Effector memory CD8-positive, alpha-beta T cell (primary cell): ENCODE data around the gene LMNA.
"Not testable (repeated sequence)": the region's sequence is repeated elsewhere in the genome, so short reads cannot be mapped to it uniquely, and the experiment has no call there.

Experiments used
- ATAC-seq: fragments of 150-1000 bp; cut with Tn5 transposase; replicated peaks from 2 replicates; pipeline ENCODE4 v1.10.0; 2021; ENCODE audit warnings: mild to moderate bottlenecking, moderate library complexity
- DNase-seq, 3 experiments: peaks; one replicate each; pipeline ENCODE4 v3.0.0; 2021
- H3K27ac Mint-ChIP-seq, 2 donors: one replicate each; pipeline ENCODE4 v1.8.0; 2022; ENCODE audit warnings: mild to moderate bottlenecking in 2 of 2, mixed read lengths in 2 of 2, moderate library complexity in 2 of 2
- H3K27me3 Mint-ChIP-seq, 2 donors: one replicate each; pipeline ENCODE4 v1.8.0; 2022; ENCODE audit warnings: mixed read lengths in 2 of 2
- H3K36me3 Mint-ChIP-seq: one replicate; pipeline ENCODE4 v1.8.0; 2022; ENCODE audit warnings: mild to moderate bottlenecking, moderate library complexity, mixed read lengths; ENCODE audit not compliant: insufficient read depth
- H3K4me1 Mint-ChIP-seq, 2 donors: one replicate each; pipeline ENCODE4 v1.8.0; 2022; ENCODE audit warnings: low read depth in 2 of 2, mixed read lengths in 2 of 2
- H3K4me3 Mint-ChIP-seq, 2 donors: one replicate each; pipeline ENCODE4 v1.8.0; 2022; ENCODE audit warnings: mild to moderate bottlenecking in 2 of 2, mixed read lengths in 2 of 2, moderate library complexity in 2 of 2
- H3K9me3 Mint-ChIP-seq, 2 donors: one replicate each; pipeline ENCODE4 v1.8.0; 2022; ENCODE audit warnings: mixed read lengths in 2 of 2

LMNA gene

DNA sequence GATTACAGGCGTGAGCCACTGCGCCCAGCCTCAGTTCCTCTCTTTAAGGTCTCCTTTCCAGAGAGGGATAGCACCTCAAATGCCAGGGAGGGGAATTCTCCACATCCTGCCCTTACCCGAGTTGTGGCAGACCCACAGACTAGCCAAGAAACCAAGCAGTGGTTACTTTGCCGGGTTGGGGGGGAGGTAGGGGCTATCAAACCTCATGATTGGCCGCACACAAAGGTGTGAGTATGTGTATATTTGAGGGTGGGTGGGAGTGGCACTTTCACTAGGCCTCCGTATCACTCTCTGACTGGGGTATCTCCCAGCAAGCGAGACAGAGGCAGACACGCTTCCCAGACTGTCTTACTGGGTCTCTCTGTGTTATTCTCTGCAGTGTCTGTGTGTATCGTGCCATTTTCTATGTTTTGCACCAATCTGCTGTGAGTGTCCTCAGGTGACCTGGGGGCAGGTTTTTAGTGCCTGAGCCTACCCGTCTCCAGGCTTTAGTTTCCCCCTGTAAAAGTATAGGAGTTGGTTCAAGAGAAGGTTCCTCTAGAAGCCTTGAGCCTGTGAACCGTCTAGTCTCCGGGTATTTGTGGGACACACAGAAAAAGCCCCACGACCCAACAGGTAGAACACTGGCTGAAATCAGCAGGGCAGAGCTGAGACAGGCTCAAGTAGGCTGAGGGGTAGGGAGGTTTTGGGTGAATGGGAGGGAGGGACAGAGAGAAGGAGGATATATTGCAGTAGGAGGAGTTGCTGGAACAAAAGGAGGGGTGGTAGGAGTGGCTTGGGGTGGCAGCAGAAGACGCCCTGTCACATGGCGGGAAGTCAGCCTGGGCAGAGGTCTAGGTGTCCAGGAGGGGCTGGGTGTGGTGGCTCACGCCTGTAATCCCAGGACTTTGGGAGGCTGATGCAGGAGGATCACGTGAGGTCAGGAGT is 10.3 kb downstream of the LMNA start:
- Mint-ChIP-seq H3K27ac (peak overlapping the region; percentile 93 to 97), H3K4me1 (peaks cover 65% of the 10 kb centered on the region in 2 donors), H3K9me3 (no peaks in the 10 kb centered on the region), H3K4me3 (peak overlapping the region; percentile 50 to 66), H3K36me3 (peaks cover 94% of the 10 kb centered on the region), H3K27me3 (no peaks in the 10 kb centered on the region)
- DNase-seq = peak; percentile 52 to 62 (median 53)
- ATAC-seq = peak; percentile 45

DNA sequence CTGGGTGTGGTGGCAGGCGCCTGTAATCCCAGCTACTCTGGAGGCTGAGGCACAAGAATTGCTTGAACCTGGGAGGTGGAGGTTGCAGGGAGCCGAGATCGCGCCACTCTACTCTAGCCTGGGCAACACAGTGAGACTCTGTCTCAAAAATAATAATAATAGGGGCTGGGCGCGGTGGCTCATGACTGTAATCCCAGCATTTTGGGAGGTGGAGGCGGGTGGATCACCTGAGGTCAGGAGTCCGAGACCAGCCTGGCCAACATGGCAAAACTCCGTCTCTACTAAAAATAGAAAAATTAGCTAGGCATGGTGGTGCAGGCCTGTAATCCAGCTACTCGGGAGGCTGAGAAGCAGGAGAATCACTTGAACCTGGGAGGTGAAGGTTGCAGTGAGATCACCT is 11.0 kb downstream of the LMNA start:
- Mint-ChIP-seq H3K4me1 (peaks cover 68% of the 10 kb centered on the region in 2 donors), H3K4me3 (peak overlapping the region; percentile 20 to 66), H3K36me3 (peaks cover 95% of the 10 kb centered on the region), H3K27ac (peak overlapping the region; percentile 93 to 97)
- not testable (repeated sequence) for H3K27me3 Mint-ChIP-seq, ATAC-seq, H3K9me3 Mint-ChIP-seq, DNase-seq

DNA sequence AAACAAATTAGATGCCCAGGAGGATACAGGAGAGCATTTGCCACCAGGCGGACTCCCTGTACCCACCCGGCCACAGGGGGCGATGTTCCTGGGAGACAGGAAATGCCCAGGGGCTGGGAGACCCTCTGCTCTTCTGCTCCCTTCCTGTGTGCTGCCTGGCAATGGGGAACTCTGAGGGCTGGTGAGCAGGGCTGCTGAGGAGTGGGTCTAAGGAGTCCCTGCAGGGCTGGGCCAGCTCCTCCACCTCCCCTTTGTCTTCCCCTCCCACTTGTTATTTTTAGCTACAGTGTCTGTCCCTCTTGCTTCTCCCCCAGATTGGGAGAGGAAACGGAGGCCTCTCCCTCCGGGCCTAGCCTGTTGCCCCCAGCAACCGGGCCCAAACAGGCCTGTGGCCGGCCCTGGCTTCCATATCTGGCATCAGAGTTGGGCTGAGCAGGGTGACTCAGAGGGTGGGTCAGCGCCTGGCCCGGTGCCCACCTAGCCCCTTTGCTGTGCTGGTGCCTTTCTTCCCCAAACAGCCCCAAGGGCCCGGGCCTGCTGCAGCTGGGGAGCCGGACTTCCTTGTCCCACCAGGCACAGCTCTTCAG is 11.6 kb downstream of the LMNA start:
- Mint-ChIP-seq H3K27me3 (no peaks in the 10 kb centered on the region), H3K4me1 (peaks cover 68% of the 10 kb centered on the region in 2 donors), H3K9me3 (no peaks in the 10 kb centered on the region), H3K27ac (peak overlapping the region; percentile 93 to 97), H3K4me3 (peak overlapping the region; percentile 21 to 46), H3K36me3 (peaks cover 98% of the 10 kb centered on the region)
- ATAC-seq = peak; percentile 31
- peak; percentile 54 to 68 (median 64) for DNase-seq

- Mint-ChIP-seq H3K36me3 (peaks cover 98% of the 10 kb centered on the region), H3K27ac (peak overlapping the region; percentile 93 to 97), H3K4me1 (peaks cover 68% of the 10 kb centered on the region in 2 donors), H3K4me3 (peak overlapping the region; percentile 21 to 46), H3K27me3 (no peaks in the 10 kb centered on the region), H3K9me3 (no peaks in the 10 kb centered on the region)
- peak; percentile 65 to 75 (median 72) for DNase-seq
- peak; percentile 69 for ATAC-seq
These were observed 12.4 kb downstream of the LMNA start for GRCh38 chr1:156126630-156127534.

DNA sequence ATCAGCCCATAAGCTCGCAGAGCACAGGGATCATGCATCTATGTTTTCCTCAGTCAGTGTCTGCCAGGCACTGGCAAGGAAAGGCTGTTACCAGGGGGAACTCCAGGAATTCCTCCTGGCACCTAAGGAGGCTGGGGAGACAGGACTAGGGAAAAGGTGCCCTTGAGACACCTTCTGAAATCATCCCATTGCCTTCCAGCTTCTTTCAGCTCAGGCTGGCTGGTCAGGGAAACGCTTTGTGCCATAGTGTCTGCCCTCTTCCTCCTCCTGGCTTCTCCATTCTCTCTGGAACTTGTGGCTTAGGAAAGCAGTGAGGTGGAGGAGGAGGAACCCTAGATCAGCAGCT is 13.8 kb downstream of the LMNA start:
- Mint-ChIP-seq H3K9me3 (no peaks in the 10 kb centered on the region), H3K4me3 (peak overlapping the region; percentile 21 to 46), H3K4me1 (peaks cover 59 to 60% of the 10 kb centered on the region in 2 donors), H3K36me3 (peaks cover 100% of the 10 kb centered on the region), H3K27ac (peak overlapping the region; percentile 93 to 97), H3K27me3 (no peaks in the 10 kb centered on the region)
- DNase-seq (no peak), ATAC-seq (no peak)

- H3K27me3 Mint-ChIP-seq = no peaks in the 10 kb centered on the region
- no peak for ATAC-seq
- peak overlapping the region; percentile 93 to 97 for H3K27ac Mint-ChIP-seq
- peak overlapping the region; percentile 34 to 46 for H3K4me3 Mint-ChIP-seq
- no peak for DNase-seq
- H3K9me3 Mint-ChIP-seq = no peaks in the 10 kb centered on the region
- H3K4me1 Mint-ChIP-seq = peaks cover 53 to 54% of the 10 kb centered on the region in 2 donors
- peaks cover 100% of the 10 kb centered on the region for H3K36me3 Mint-ChIP-seq
These were observed 14.4 kb downstream of the LMNA start for GRCh38 chr1:156128654-156129597.

DNA sequence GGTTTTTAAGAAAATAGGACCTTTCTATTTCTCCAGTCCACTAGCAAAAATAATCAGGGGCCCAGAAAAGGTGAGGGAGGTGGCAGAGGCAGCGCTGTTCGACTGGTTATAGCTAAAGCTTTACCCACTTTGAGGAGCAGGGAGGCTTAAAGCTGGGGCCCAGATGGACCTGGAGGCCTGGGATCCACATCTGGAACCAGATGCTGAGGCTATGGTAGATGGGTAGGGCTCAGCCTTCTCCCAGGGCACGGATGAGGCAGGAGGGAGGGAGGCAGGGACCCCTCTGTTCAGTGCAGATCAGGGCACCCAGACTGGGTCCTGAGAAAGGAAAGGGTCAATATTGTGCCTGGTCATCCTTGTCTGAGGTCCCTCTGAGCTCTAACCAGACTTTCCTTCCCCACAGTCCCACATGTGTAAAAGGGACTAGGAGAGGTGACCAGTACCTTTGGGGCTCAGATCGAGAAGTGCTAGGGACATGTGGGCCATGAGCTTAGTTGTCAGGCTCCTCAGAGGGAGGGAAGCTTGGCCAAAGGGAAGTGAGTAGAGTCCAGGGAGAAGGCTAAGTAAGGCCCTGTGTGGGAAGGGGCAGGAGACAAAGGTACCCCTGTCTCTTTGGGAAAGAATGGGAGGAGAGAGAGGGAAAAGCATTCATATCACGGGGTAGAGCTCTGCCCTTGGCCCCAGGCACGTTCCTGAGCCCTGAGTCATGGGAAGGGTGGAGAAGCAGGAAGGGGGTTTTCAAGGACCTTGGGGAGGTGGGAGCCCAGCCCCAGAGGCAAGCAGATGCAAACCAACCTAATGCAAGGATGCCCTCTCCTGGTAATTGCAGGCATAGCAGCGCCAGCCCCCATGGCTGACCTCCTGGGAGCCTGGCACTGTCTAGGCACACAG is 15.4 kb downstream of the LMNA start:
- H3K9me3 Mint-ChIP-seq = no peaks in the 10 kb centered on the region
- H3K4me1 Mint-ChIP-seq = peaks cover 45% of the 10 kb centered on the region in 2 donors
- ATAC-seq (peak; percentile 8), DNase-seq (peak; percentile 71 to 82 (median 75))
- peak overlapping the region; percentile 34 to 46 for H3K4me3 Mint-ChIP-seq
- no peaks in the 10 kb centered on the region for H3K27me3 Mint-ChIP-seq
- peak overlapping the region; percentile 63 to 97 for H3K27ac Mint-ChIP-seq
- H3K36me3 Mint-ChIP-seq = peaks cover 100% of the 10 kb centered on the region

DNA sequence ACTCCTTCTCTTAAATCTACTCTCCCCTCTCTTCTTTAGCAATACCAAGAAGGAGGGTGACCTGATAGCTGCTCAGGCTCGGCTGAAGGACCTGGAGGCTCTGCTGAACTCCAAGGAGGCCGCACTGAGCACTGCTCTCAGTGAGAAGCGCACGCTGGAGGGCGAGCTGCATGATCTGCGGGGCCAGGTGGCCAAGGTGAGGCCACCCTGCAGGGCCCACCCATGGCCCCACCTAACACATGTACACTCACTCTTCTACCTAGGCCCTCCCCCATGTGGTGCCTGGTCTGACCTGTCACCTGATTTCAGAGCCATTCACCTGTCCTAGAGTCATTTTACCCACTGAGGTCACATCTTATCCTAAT is 16.0 kb downstream of the LMNA start:
- Mint-ChIP-seq H3K36me3 (peaks cover 100% of the 10 kb centered on the region), H3K27ac (peak overlapping the region; percentile 63 to 97), H3K4me3 (peak overlapping the region in 1 of 2 donors; percentile 46), H3K4me1 (peaks cover 39 to 40% of the 10 kb centered on the region in 2 donors), H3K9me3 (no peaks in the 10 kb centered on the region), H3K27me3 (no peaks in the 10 kb centered on the region)
- ATAC-seq (no peak), DNase-seq (no peak)

- no peak for DNase-seq
- H3K27me3 Mint-ChIP-seq = no peaks in the 10 kb centered on the region
- H3K36me3 Mint-ChIP-seq = peaks cover 100% of the 10 kb centered on the region
These were observed 20.4 kb downstream of the LMNA start for GRCh38 chr1:156134716-156135435.

DNA sequence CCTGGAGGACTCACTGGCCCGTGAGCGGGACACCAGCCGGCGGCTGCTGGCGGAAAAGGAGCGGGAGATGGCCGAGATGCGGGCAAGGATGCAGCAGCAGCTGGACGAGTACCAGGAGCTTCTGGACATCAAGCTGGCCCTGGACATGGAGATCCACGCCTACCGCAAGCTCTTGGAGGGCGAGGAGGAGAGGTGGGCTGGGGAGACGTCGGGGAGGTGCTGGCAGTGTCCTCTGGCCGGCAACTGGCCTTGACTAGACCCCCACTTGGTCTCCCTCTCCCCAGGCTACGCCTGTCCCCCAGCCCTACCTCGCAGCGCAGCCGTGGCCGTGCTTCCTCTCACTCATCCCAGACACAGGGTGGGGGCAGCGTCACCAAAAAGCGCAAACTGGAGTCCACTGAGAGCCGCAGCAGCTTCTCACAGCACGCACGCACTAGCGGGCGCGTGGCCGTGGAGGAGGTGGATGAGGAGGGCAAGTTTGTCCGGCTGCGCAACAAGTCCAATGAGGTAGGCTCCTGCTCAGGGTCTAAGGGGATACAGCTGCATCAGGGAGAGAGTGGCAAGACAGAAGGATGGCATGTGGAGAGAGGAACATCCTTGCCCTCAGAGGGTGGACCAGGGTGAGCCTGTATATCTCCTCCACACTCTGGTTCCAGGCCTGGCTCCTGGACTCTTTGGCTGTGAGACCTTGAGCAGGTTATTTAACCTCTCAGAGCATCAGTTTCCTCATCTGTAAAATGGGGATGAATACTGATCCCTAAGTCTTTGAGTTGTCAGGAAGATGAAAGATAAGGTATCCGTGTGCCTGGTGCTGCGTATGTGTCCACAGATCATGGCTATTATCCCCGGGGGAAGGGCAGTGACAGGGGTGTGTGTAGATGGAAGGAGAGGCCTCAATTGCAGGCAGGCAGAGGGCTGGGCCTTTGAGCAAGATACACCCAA is 21.7 kb downstream of the LMNA start:
- Mint-ChIP-seq H3K27me3 (no peaks in the 10 kb centered on the region), H3K9me3 (no peaks in the 10 kb centered on the region), H3K4me3 (peak overlapping the region in 1 of 2 donors; percentile 55), H3K27ac (peak overlapping the region; percentile 72 to 93), H3K4me1 (peaks cover 0 to 6% of the 10 kb centered on the region in 2 donors), H3K36me3 (peaks cover 100% of the 10 kb centered on the region)
- DNase-seq = no peak
- ATAC-seq = no peak

More at GRCh38 chr1:156134716-156135435, 20.4 kb downstream of the LMNA start:
- no peak for ATAC-seq
- Mint-ChIP-seq H3K4me3 (peak overlapping the region in 1 of 2 donors; percentile 61), H3K27ac (peak overlapping the region; percentile 54 to 93), H3K9me3 (no peaks in the 10 kb centered on the region), H3K4me1 (peaks cover 5% of the 10 kb centered on the region in 2 donors)
